ENCODE data around the gene ASTL. TPM values are rescaled to one million over a fixed set of nuclear protein-coding genes. Genes with fewer than 3 reads are reported as not detected.

The ASTL gene
- total and polyA plus RNA-seq, 8 donors = 0.08 TPM; not detected in 7

GRCh38 chr2:96109361-96109680 is 29.0 kb downstream of the ASTL start:
- intact Hi-C loops (cut with DNase I; ENCODE audit: low total_unique reads) = no loop called here
- H3K27ac ChIP-seq = peak overlapping the region in 2 of 5 donors; percentile 25 to 26
- H3K4me3 ChIP-seq = no peak overlapping the region
- 49 to 69% (median 55%) methylated on average over 3 of the region's 3 CpGs for WGBS, 5 donors
- H3K9me3 ChIP-seq = peaks cover 0 to 17% (median 8%) of the 10 kb centered on the region in 4 donors
- H3K4me1 ChIP-seq = peaks cover 0 to 17% (median 7%) of the 10 kb centered on the region in 4 donors
- peaks cover 0 to 19% (median 0%) of the 10 kb centered on the region in 3 donors for H3K27me3 ChIP-seq
- no peak for DNase-seq
- no peaks in the 10 kb centered on the region for H3K36me3 ChIP-seq
- TF ChIP-seq POLR2AphosphoS5 (IDR thresholded peaks at IDR 0.05) = no peak
- TF ChIP-seq POLR2A (IDR thresholded peaks at IDR 0.05) = no peak
- no peak for TF ChIP-seq EP300 (IDR thresholded peaks at IDR 0.05)
- no peak for TF ChIP-seq CTCF (IDR thresholded peaks at IDR 0.05)

GRCh38 chr2:96108541-96109360 is 29.6 kb downstream of the ASTL start:
- Histone ChIP-seq H3K36me3 (no peaks in the 10 kb centered on the region), H3K27me3 (peaks cover 0 to 15% (median 0%) of the 10 kb centered on the region in 3 donors), H3K9me3 (peaks cover 0 to 17% (median 8%) of the 10 kb centered on the region in 4 donors), H3K27ac (peak overlapping the region in 2 of 5 donors; percentile 25 to 26), H3K4me1 (peaks cover 0 to 17% (median 7%) of the 10 kb centered on the region in 4 donors), H3K4me3 (no peak overlapping the region)
- DNase-seq = peak in 1 of 2 donors; percentile 78
- TF ChIP-seq POLR2A (IDR thresholded peaks at IDR 0.05) = no peak
- TF ChIP-seq POLR2AphosphoS5 (IDR thresholded peaks at IDR 0.05) = no peak
- no peak for TF ChIP-seq EP300 (IDR thresholded peaks at IDR 0.05)
- no peak for TF ChIP-seq CTCF (IDR thresholded peaks at IDR 0.05)
- intact Hi-C loops (cut with DNase I; ENCODE audit: low total_unique reads) = no loop called here
- WGBS, 5 donors = 54 to 70% (median 62%) methylated on average over 17 of the region's 17 CpGs

- no peak for DNase-seq
- Histone ChIP-seq H3K4me3 (no peak overlapping the region), H3K36me3 (no peaks in the 10 kb centered on the region), H3K27me3 (peaks cover 0 to 15% (median 0%) of the 10 kb centered on the region in 3 donors), H3K9me3 (peaks cover 0 to 17% (median 8%) of the 10 kb centered on the region in 4 donors), H3K27ac (peak overlapping the region in 2 of 5 donors; percentile 8 to 26), H3K4me1 (peaks cover 0 to 17% (median 7%) of the 10 kb centered on the region in 4 donors)
- intact Hi-C loops (cut with DNase I; ENCODE audit: low total_unique reads) = no loop called here
- no peak for TF ChIP-seq POLR2A (IDR thresholded peaks at IDR 0.05)
- TF ChIP-seq POLR2AphosphoS5 (IDR thresholded peaks at IDR 0.05) = no peak
- TF ChIP-seq EP300 (IDR thresholded peaks at IDR 0.05) = no peak
- TF ChIP-seq CTCF (IDR thresholded peaks at IDR 0.05) = no peak
- WGBS, 5 donors = 42 to 50% (median 46%) methylated on average over 5 of the region's 5 CpGs; no CpG with 5 or more reads in 1 of the 5 donors
Observed at GRCh38 chr2:96108151-96108540, 30.2 kb downstream of the ASTL start.

GRCh38 chr2:96107708-96108065 is 30.6 kb downstream of the ASTL start:
- TF ChIP-seq CTCF (IDR thresholded peaks at IDR 0.05) (no peak), POLR2A (IDR thresholded peaks at IDR 0.05) (no peak), EP300 (IDR thresholded peaks at IDR 0.05) (no peak), POLR2AphosphoS5 (IDR thresholded peaks at IDR 0.05) (no peak)
- WGBS, 5 donors = 67 to 79% (median 69%) methylated on average over 3 of the region's 3 CpGs
- DNase-seq = no peak
- Histone ChIP-seq H3K27ac (peak overlapping the region in 1 of 5 donors; percentile 8), H3K4me3 (no peak overlapping the region), H3K27me3 (peaks cover 0 to 15% (median 0%) of the 10 kb centered on the region in 3 donors), H3K36me3 (no peaks in the 10 kb centered on the region), H3K9me3 (peaks cover 0 to 17% (median 8%) of the 10 kb centered on the region in 4 donors), H3K4me1 (peaks cover 0 to 17% (median 7%) of the 10 kb centered on the region in 4 donors)
- intact Hi-C loops (cut with DNase I; ENCODE audit: low total_unique reads) = no loop called here
